ENCODE data around the gene MORN4.

Gene MORN4

GRCh38 chr10:97589479-97589878, 43.8 kb downstream of the MORN4 start, which contains the start of gene C10orf62:
Gene C10orf62, plus strand, starts transcription at chr10:97589721. Its CDS starts 177 bp downstream, at chr10:97589898.
- no peak for TF ChIP-seq CTCF (IDR thresholded peaks at IDR 0.05)

GRCh38 chr10:97587183-97587582, 46.1 kb downstream of the MORN4 start:
- TF ChIP-seq CTCF (IDR thresholded peaks at IDR 0.05), result no peak

- TF ChIP-seq CTCF (IDR thresholded peaks at IDR 0.05), result no peak
Measured at GRCh38 chr10:97585439-97585811, 47.9 kb downstream of the MORN4 start.

- no peak for TF ChIP-seq CTCF (IDR thresholded peaks at IDR 0.05)
Measured at GRCh38 chr10:97584798-97585438, 48.4 kb downstream of the MORN4 start.

GRCh38 chr10:97584060-97584797, 49.1 kb downstream of the MORN4 start, which contains the start of gene HOGA1:
Gene HOGA1, plus strand, starts transcription at chr10:97584389. Its CDS starts 315 bp downstream, at chr10:97584704.
- TF ChIP-seq CTCF (IDR thresholded peaks at IDR 0.05), result no peak

- TF ChIP-seq CTCF (IDR thresholded peaks at IDR 0.05), result no peak
Measured at GRCh38 chr10:97583476-97583875, 49.8 kb downstream of the MORN4 start.

GRCh38 chr10:97582169-97582568, 51.1 kb downstream of the MORN4 start:
- no peak for TF ChIP-seq CTCF (IDR thresholded peaks at IDR 0.05)

Data from LNCAP (cell line).